Cardiac muscle cell (in vitro differentiated cells and primary cell): ENCODE results near the gene ZNF341. TPM values are rescaled to one million over a fixed set of nuclear protein-coding genes. Genes with fewer than 3 reads are reported as not detected.

Experiments used
- DNase-seq, 2 donors: peaks; one replicate each; pipeline versions ENCODE4 v3.0.0 to v3.0.0-alpha.2; 2010 to 2017; ENCODE audit warnings: low read depth in 1 of 2, low spot score in 1 of 2
- H3K27ac ChIP-seq: fragments of 200-600 bp; sonication (generic); 2 replicates; pipeline ENCODE4 v1.5.1; 2016
- H3K27me3 ChIP-seq: fragments of 200-600 bp; sonication (generic); 2 replicates; pipeline ENCODE4 v1.6.0; 2016; ENCODE audit warnings: control low read depth
- H3K36me3 ChIP-seq: fragments of 200-600 bp; sonication (generic); 2 replicates; pipeline ENCODE4 v1.5.1; 2016; ENCODE audit warnings: control low read depth
- H3K4me1 ChIP-seq: fragments of 200-600 bp; sonication (generic); 2 replicates; pipeline ENCODE4 v1.8.1; 2017; ENCODE audit warnings: low read depth, mild to moderate bottlenecking, mixed run types
- H3K4me3 ChIP-seq: fragments of 200-600 bp; sonication (generic); 2 replicates; pipeline ENCODE4 v1.5.1; 2016; ENCODE audit warnings: mild to moderate bottlenecking
- H3K9me3 ChIP-seq: fragments of 200-600 bp; sonication (generic); 2 replicates; pipeline ENCODE4 v1.5.1; 2017; ENCODE audit warnings: low read depth, mild to moderate bottlenecking, control low read depth
- polyA plus RNA-seq: library from polyadenylated mRNA; unstranded; fragments of >200 nt; fragmentation: Nextera tagmentation; extraction: Ambion mirVana; gene quantifications from 2 replicates; pipeline ENCODE4 v1.2.1, GENCODE V29; 2016
- total RNA-seq: library from RNA; depleted of rRNA; stranded (reverse); fragments of >200 nt; gene quantifications from 2 replicates; pipeline ENCODE4 v1.2.3, GENCODE V29; 2016
- TF ChIP-seq, protein P1 (sequence below): IDR thresholded peaks from 2 replicates; pipeline ENCODE4 v1.5.1; 2012; ENCODE audit warnings: low read depth, mild to moderate bottlenecking, low read length

The ZNF341 gene
- total and polyA plus RNA-seq, 2 experiments from 2014 or later: 2.7 to 3.1 TPM

DNA sequence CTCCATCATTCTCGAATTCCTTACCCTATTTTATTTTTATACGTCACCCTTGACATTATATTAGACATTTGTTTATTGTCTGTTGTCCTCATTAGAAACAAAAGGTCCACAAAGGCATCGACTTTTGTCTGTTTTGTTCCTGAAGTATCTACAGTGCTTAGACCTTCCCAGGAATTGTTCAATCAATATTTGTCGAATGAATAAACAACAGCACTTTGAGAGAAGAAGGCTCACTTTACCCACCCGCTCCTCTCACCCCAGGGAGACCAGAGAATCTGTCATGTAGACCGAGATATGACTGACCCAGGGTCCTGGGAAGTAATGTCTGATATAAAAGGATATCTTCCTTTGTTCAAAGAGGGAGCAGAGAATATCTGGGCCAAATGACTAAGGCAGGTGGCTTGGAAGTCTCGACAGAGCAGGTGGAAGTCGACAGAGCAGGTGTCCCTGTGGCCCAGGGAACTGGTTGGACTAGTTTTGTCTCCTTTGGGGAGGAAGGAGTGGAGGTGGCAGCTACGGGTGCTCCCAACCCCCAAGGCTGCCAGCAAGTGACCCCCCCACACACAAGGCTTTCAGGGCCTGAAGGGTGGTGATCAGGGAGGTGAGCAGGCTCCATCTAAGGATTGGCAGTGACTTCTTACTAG is 64.6 kb downstream of the ZNF341 start:
- H3K4me3 ChIP-seq: no peak overlapping the region
- H3K36me3 ChIP-seq: no peaks in the 10 kb centered on the region
- no peaks in the 10 kb centered on the region for H3K9me3 ChIP-seq
- TF ChIP-seq, protein P1, sequence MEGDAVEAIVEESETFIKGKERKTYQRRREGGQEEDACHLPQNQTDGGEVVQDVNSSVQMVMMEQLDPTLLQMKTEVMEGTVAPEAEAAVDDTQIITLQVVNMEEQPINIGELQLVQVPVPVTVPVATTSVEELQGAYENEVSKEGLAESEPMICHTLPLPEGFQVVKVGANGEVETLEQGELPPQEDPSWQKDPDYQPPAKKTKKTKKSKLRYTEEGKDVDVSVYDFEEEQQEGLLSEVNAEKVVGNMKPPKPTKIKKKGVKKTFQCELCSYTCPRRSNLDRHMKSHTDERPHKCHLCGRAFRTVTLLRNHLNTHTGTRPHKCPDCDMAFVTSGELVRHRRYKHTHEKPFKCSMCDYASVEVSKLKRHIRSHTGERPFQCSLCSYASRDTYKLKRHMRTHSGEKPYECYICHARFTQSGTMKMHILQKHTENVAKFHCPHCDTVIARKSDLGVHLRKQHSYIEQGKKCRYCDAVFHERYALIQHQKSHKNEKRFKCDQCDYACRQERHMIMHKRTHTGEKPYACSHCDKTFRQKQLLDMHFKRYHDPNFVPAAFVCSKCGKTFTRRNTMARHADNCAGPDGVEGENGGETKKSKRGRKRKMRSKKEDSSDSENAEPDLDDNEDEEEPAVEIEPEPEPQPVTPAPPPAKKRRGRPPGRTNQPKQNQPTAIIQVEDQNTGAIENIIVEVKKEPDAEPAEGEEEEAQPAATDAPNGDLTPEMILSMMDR: no peak
- H3K27me3 ChIP-seq: no peaks in the 10 kb centered on the region
- DNase-seq: no peak
- no peak overlapping the region for H3K27ac ChIP-seq
- H3K4me1 ChIP-seq: peaks cover 9% of the 10 kb centered on the region

DNA sequence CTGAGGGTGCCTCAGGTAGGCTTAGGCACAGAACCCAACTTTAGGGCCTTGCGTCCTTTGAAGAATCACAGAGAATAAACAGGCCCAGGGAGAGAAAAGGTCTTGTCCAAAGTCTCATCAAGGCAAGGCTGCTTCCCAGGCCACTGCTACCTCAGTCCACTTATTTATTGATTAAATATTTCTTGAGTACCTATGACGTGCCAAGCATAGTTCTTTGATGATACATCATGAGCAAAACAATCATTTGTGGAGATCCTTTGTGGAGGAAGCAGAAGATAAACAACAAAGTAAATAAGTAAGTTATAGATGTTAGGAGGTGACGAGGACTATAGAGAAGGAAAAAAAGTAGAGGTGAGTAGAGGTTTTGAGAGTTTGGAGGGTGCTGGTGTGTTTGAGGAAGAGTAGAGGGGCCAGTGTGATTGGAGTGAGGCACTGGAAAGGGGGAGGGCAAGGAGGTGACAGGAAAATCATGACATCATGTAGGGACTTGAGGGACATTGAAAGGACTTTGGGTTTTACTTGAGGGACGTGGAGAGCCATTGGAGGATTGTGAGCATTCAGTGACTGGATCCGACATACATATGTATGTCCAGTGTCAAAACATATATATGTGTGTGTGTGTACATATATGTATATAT is 65.2 kb downstream of the ZNF341 start:
- Histone ChIP-seq H3K27ac (no peak overlapping the region), H3K4me1 (peaks cover 9% of the 10 kb centered on the region), H3K4me3 (no peak overlapping the region), H3K27me3 (no peaks in the 10 kb centered on the region), H3K36me3 (no peaks in the 10 kb centered on the region), H3K9me3 (no peaks in the 10 kb centered on the region)
- TF ChIP-seq, protein P1: no peak
- no peak for DNase-seq

DNA sequence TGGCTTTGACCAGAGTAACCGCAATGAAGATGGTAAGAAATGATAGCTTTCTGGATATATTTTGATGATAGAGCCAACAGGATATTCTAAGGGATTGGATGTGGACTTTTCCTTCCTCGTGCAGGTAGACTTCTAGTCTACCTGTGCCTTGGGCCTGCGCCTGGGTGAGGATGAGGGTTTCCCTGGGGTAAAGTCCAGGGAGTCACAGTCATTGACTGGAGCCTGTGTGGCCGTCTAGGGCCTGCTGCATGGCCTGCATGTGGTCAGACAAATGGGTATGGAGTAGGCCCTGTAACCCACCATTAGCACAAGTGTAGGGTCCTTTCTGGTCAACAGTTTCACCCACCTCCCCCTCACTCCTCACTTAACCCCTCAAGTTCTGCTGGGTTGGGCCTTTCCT is 66.6 kb downstream of the ZNF341 start:
- no peak for DNase-seq
- TF ChIP-seq, protein P1: no peak
- Histone ChIP-seq H3K27me3 (no peaks in the 10 kb centered on the region), H3K36me3 (no peaks in the 10 kb centered on the region), H3K27ac (no peak overlapping the region), H3K4me3 (no peak overlapping the region), H3K9me3 (no peaks in the 10 kb centered on the region), H3K4me1 (peaks cover 2% of the 10 kb centered on the region)

DNA sequence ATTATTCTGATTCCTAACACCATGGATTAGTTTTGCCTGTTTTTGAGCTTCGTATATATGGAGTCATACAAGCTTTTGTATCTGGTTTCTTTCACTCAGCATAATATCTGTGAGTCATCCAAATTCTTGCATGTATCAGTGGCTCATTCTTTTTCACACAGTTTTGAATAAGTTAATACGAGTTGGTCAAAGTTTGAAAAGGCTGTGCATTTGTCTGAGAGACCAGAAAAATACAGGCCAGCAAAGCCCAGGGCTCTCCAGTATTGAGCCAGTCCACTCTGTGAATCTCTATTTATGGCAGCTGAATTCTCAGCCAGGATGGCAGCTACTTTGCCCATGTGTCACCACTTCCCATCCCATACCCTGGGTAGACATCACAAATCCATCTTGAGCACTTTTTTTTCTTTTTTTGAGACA is 72.1 kb downstream of the ZNF341 start:
- H3K4me3 ChIP-seq: no peak overlapping the region
- peak in 1 of 2 donors; percentile 85 for DNase-seq
- H3K36me3 ChIP-seq: no peaks in the 10 kb centered on the region
- TF ChIP-seq, protein P1: no peak
- H3K9me3 ChIP-seq: no peaks in the 10 kb centered on the region
- H3K27ac ChIP-seq: no peak overlapping the region
- no peaks in the 10 kb centered on the region for H3K4me1 ChIP-seq
- H3K27me3 ChIP-seq: no peaks in the 10 kb centered on the region

DNA sequence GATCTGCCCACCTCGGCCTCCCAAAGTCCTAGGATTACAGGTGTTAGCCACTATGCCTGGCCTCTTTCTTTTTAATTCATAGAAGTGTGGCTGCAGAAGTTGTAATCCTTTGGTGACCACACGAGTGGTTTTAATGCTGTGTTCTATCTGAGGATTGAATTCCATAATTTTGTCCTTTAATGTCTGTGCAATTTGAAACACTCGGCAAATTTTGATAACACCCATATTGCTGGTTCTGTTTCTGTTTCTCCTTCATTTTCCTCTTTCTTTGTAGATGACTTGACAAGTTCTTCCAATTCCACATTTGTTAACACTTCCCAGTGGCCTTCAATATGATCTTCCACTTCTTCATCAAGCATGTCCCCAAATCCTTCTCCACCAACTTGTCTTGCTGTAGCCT is 76.6 kb downstream of the ZNF341 start:
- Histone ChIP-seq H3K27ac (no peak overlapping the region), H3K36me3 (no peaks in the 10 kb centered on the region), H3K4me1 (peaks cover 12% of the 10 kb centered on the region), H3K9me3 (no peaks in the 10 kb centered on the region), H3K27me3 (no peaks in the 10 kb centered on the region), H3K4me3 (no peak overlapping the region)
- TF ChIP-seq, protein P1: no peak
- no peak for DNase-seq
